Activated CD4-positive, CD25-positive, alpha-beta regulatory T cell treated with anti-CD3 and anti-CD28 coated beads, Interleukin-2, amount 50 U/mL, for 24 hours (primary cell): ENCODE measurements around the gene PATE4.
A peak's percentile ranks its signal among the peaks of the same experiment; 100 is the strongest.

ENCODE experiments used
- ATAC-seq, 2 donors: fragments of 150-1000 bp; cut with Tn5 transposase; one replicate each; pipeline ENCODE4 v1.10.0; 2021; ENCODE audit warnings: mild to moderate bottlenecking in 1 of 2, moderate library complexity in 1 of 2

The PATE4 gene

DNA sequence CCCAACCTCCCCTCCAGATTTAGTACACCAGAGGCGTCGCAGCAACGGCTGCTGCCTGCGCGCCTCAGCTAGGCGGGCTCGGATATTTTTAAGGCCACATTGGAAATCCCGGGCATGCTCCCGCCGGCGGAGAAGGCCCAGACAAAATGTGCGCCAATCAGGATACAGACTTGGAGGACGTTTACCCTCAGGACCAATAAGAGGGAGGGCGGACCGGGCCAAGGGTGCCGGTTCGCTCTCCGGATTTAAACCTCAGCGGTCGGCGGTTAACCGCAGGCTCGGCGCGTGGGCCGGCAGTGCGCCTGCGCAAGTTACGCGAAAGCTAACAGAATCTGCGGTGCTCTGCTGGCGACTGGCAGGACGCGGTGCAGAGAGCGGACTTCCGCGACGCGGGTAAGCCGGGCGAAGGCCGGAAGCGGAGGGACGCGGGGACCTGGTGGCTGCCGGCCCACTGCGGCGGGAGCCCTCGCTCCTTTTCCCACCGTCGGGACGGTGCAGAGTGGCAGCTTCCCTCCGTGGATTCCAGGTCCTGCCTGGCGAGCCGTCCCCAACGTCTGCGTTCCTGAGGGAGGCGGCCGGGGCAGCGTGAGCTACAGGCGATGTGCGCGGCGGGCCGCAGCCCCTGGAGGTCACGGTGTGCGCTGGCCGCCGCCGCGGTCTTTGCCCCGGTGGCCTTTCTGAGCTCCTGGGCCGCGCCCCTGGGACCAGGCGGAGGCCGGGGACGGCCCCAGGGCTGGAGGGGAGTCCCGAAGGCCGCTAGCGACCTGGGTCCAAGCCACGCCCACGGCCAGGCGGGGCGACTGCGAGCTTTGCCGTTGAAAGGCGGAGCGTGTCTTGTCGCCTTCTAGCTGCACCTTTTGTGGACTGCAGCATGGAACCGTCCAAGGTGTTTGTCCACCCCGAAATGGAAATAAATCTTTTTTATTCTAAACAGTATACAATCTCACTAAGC lies 54.5 kb downstream of the PATE4 start, which contains the start of gene HYLS1:
Gene HYLS1, plus strand, starts transcription at position 296 of the 952 bp plus-strand sequence. CDS start 11,701 bp downstream, outside the sequence.
- peak; percentile 92 to 94 for ATAC-seq
